Activated T-cell treated with anti-CD3 and anti-CD28 coated beads, Interleukin-2, amount 50 U/mL, for 48 hours (primary cell): ENCODE measurements around the gene INSC.

Experiments used
- DNase-seq, 2 experiments: peaks; one replicate each; pipeline ENCODE4 v3.0.0-alpha.2; 2020

Gene INSC

GRCh38 chr11:15111215-15111614, 3.5 kb upstream of the INSC start:
- no peak for DNase-seq

- no peak for DNase-seq
Observed at GRCh38 chr11:15112131-15112541, 2.6 kb upstream of the INSC start.

- DNase-seq = no peak
Observed at GRCh38 chr11:15113381-15113780, 1.3 kb upstream of the INSC start.

- no peak for DNase-seq
Observed at GRCh38 chr11:15115686-15116085, 963 bp downstream of the INSC start.

- no peak for DNase-seq
Observed at GRCh38 chr11:15117751-15118150, 3.0 kb downstream of the INSC start.

GRCh38 chr11:15118431-15118830, 3.7 kb downstream of the INSC start:
- no peak for DNase-seq

- no peak for DNase-seq
Observed at GRCh38 chr11:15119352-15119751, 4.6 kb downstream of the INSC start.

- no peak for DNase-seq
Observed at GRCh38 chr11:15119826-15120225, 5.1 kb downstream of the INSC start.

- DNase-seq = no peak
Observed at GRCh38 chr11:15123849-15124248, 9.1 kb downstream of the INSC start.

- DNase-seq = no peak
Observed at GRCh38 chr11:15124528-15124927, 9.8 kb downstream of the INSC start.

- no peak for DNase-seq
Observed at GRCh38 chr11:15127341-15127740, 12.6 kb downstream of the INSC start.

- DNase-seq = no peak
Observed at GRCh38 chr11:15128621-15129020, 13.9 kb downstream of the INSC start.

- DNase-seq = no peak
Observed at GRCh38 chr11:15136166-15136565, 21.4 kb downstream of the INSC start.

GRCh38 chr11:15139096-15139770, 24.5 kb downstream of the INSC start:
- no peak for DNase-seq

- DNase-seq = no peak
Observed at GRCh38 chr11:15139958-15140659, 25.4 kb downstream of the INSC start.

GRCh38 chr11:15141381-15141780, 26.7 kb downstream of the INSC start:
- no peak for DNase-seq

GRCh38 chr11:15142838-15143237, 28.1 kb downstream of the INSC start:
- DNase-seq = no peak

- no peak for DNase-seq
Observed at GRCh38 chr11:15143855-15144254, 29.1 kb downstream of the INSC start.

GRCh38 chr11:15144347-15144746, 29.6 kb downstream of the INSC start:
- DNase-seq = no peak

- DNase-seq = no peak
Observed at GRCh38 chr11:15145151-15145550, 30.4 kb downstream of the INSC start.

- no peak for DNase-seq
Observed at GRCh38 chr11:15145615-15146014, 30.9 kb downstream of the INSC start.

GRCh38 chr11:15146271-15147003, 31.7 kb downstream of the INSC start:
- no peak for DNase-seq

GRCh38 chr11:15148169-15148568, 33.4 kb downstream of the INSC start:
- no peak for DNase-seq

GRCh38 chr11:15149050-15149449, 34.3 kb downstream of the INSC start:
- no peak for DNase-seq
